K562 (cell line): ENCODE measurements around the gene RNLS. TPM values are rescaled to one million over a fixed set of nuclear protein-coding genes. Genes with fewer than 3 reads are reported as not detected.

ENCODE experiments used
- ATAC-seq: fragments of 200-7000 bp; cut with Tn5 transposase; 3 replicates; pipeline ENCODE4 v1.9.1; 2020; ENCODE audit warnings: moderate library complexity
- BruUV-seq: library from RNA; stranded (reverse); fragments of 400-500 nt; replicated peaks from 2 replicates; lab custom pipeline; 2021; lab: Mats Ljungman, UMichigan
- CTCF ChIA-PET: fragments of 300-600 bp; formaldehyde crosslinking; extraction: SDS; loops from one replicate; lab custom pipeline; 2021; ENCODE audit warnings: low intra/inter-chr PET ratio; lab: Yijun Ruan, JAX
- POLR2A ChIA-PET: fragments of 300-600, 350-650 bp; sonication (Branson Sonifier 250); formaldehyde crosslinking; extraction: SDS; loops from one replicate; lab custom pipeline; 2021; ENCODE audit warnings: antibody characterized with exemption, inconsistent platforms; lab: Yijun Ruan, JAX
- DNase-seq, 4 experiments: peaks; one replicate each; pipeline versions ENCODE4 v3.0.0 to v3.0.0-alpha.2; 2011 to 2018; ENCODE audit warnings: low spot score in 3 of 4, mixed read lengths in 3 of 4; ENCODE audit errors: extremely low read depth in 1 of 4
- FAIRE-seq: peaks from 2 replicates; lab custom pipeline; 2011; peaks lifted over from hg19 to GRCh38; lab: Jason Lieb, UNC
- H2AFZ ChIP-seq: 2 replicates; pipeline ENCODE4 v1.6.0; 2011; ENCODE audit warnings: low read depth, low read length, control low read depth, inconsistent platforms
- H3K27ac ChIP-seq: fragments of 200-600 bp; 3 replicates; pipeline ENCODE4 v1.8.0; 2011; ENCODE audit warnings: low read depth, mild to moderate bottlenecking, control low read depth, inconsistent platforms, low read length, moderate library complexity, mixed read lengths; ENCODE audit errors: extremely low read depth
- H3K27me3 ChIP-seq, 2 experiments: fragments of 300-600 bp in 1 of 2; 2 replicates in 1 of 2; 3 replicates in 1 of 2; pipeline versions ENCODE4 v1.6.0 to v1.8.0; 2011; ENCODE audit warnings: inconsistent platforms in 2 of 2, low read length in 2 of 2, mild to moderate bottlenecking in 1 of 2, mixed read lengths in 1 of 2, moderate library complexity in 1 of 2; ENCODE audit not compliant: control insufficient read depth in 2 of 2, insufficient read depth in 2 of 2
- H3K36me3 ChIP-seq: fragments of 300-600 bp; 3 replicates; pipeline ENCODE4 v1.8.0; 2011; ENCODE audit warnings: mild to moderate bottlenecking, low read length, inconsistent platforms; ENCODE audit not compliant: control insufficient read depth, insufficient read depth
- H3K4me1 ChIP-seq, 2 experiments: fragments of 200-600 bp in 1 of 2; replicated peaks in 1 of 2; 2 replicates in 1 of 2; 3 replicates in 1 of 2; pipeline versions ENCODE4 v1.5.1 to v1.8.0; 2011; ENCODE audit warnings: inconsistent platforms in 2 of 2, low read length in 2 of 2, mild to moderate bottlenecking in 1 of 2, mixed read lengths in 1 of 2, moderate library complexity in 1 of 2; ENCODE audit not compliant: control insufficient read depth in 2 of 2, insufficient read depth in 2 of 2
- H3K4me2 ChIP-seq: 2 replicates; pipeline ENCODE4 v1.6.1; 2011; ENCODE audit warnings: low read length, control low read depth, inconsistent platforms, mixed read lengths; ENCODE audit not compliant: insufficient read depth
- H3K4me3 ChIP-seq: fragments of 200-600 bp; sonication (generic), shearing (Covaris generic); 2 replicates; pipeline ENCODE4 v1.5.1; 2016; ENCODE audit warnings: control low read depth, inconsistent platforms
- H3K79me2 ChIP-seq: fragments of 200-600 bp; 3 replicates; pipeline ENCODE4 v1.8.0; 2011; ENCODE audit warnings: low read length, inconsistent platforms; ENCODE audit not compliant: control insufficient read depth, insufficient read depth
- H3K9ac ChIP-seq, 2 experiments: 2 replicates each; pipeline versions ENCODE4 v1.6.0 to v1.6.1; 2011; ENCODE audit warnings: low read depth in 2 of 2, low read length in 2 of 2, control low read depth in 1 of 2, inconsistent platforms in 1 of 2, mild to moderate bottlenecking in 1 of 2, mixed read lengths in 1 of 2; ENCODE audit not compliant: insufficient read depth in 1 of 2
- H3K9me1 ChIP-seq: one replicate; pipeline ENCODE4 v1.6.0; 2011; ENCODE audit warnings: inconsistent platforms, mild to moderate bottlenecking, low read length, moderate library complexity; ENCODE audit not compliant: control insufficient read depth, insufficient read depth
- H3K9me3 ChIP-seq: replicated peaks from 2 replicates; pipeline ENCODE4 v1.5.1; 2011; ENCODE audit warnings: low read depth, low read length, inconsistent platforms; ENCODE audit not compliant: control insufficient read depth, insufficient read depth
- H4K20me1 ChIP-seq: replicated peaks from 2 replicates; pipeline ENCODE4 v1.6.1; 2011; ENCODE audit warnings: low read length, inconsistent platforms, mixed read lengths; ENCODE audit not compliant: control insufficient read depth, insufficient read depth
- ARID2 ChIP-seq: fragments of 450-650 bp; IDR thresholded peaks from 2 replicates; pipeline ENCODE4 v1.6.1; 2017; ENCODE audit warnings: antibody characterized with exemption, mild to moderate bottlenecking
- C11orf30 ChIP-seq: fragments of 450-650 bp; IDR thresholded peaks from 2 replicates; pipeline ENCODE4 v1.6.1; 2016; ENCODE audit warnings: low read depth, mild to moderate bottlenecking
- CREM ChIP-seq: IDR thresholded peaks from 2 replicates; pipeline ENCODE4 v1.6.1; 2014; ENCODE audit warnings: antibody characterized with exemption, low read depth
- NR0B1 ChIP-seq: fragments of 450-650 bp; IDR thresholded peaks from one replicate; pipeline ENCODE4 v1.6.1; 2018; ENCODE audit warnings: mild to moderate bottlenecking, moderate library complexity; ENCODE audit not compliant: partially characterized antibody
- PCBP1 ChIP-seq: fragments of 200-400 bp; formaldehyde crosslinking; IDR thresholded peaks from 2 replicates; pipeline ENCODE4 v1.6.1; 2018; ENCODE audit warnings: mild to moderate bottlenecking, low read depth, low read length; ENCODE audit not compliant: poor library complexity, severe bottlenecking
- PRDM10 ChIP-seq: fragments of 450-650 bp; IDR thresholded peaks from 2 replicates; pipeline ENCODE4 v1.6.1; 2018; ENCODE audit not compliant: partially characterized antibody
- SRSF1 ChIP-seq: fragments of 200-400 bp; formaldehyde crosslinking; IDR thresholded peaks from 2 replicates; pipeline ENCODE4 v1.6.1; 2017; ENCODE audit warnings: mild to moderate bottlenecking, low read depth, low read length, moderate library complexity
- ZNF354B ChIP-seq: fragments of 250-450 bp; sonication (Bioruptor Pico); IDR thresholded peaks from 2 replicates; pipeline ENCODE4 v1.4.0; 2020
- ZNF77 ChIP-seq: fragments of 250-450 bp; sonication (Bioruptor Pico); IDR thresholded peaks from 2 replicates; pipeline ENCODE4 v1.5.0; 2020
- WGBS: fragments of 100-300 bp; shearing (Covaris generic); methylation state at CpG from one replicate; pipeline ENCODE4 v1.1.6; 2016; ENCODE audit warnings: low coverage, mixed read lengths; ENCODE audit not compliant: insufficient coverage; ENCODE audit errors: missing lambda C conversion rate; 5-methylcytosine and 5-hydroxymethylcytosine counted together
- in situ Hi-C: fragments of 300-500 bp; cut with MboI; formaldehyde crosslinking; loops from 4 replicates; pipeline ENCODE4 v1.15.0; 2018; ENCODE audit warnings: inconsistent platforms, mixed read lengths
- intact Hi-C: fragments of 100-400 bp; cut with micrococcal nuclease; formaldehyde crosslinking; loops from 2 replicates; pipeline ENCODE4 v1.14.2; 2022
- polyA plus RNA-seq, 8 experiments: library from polyadenylated mRNA; depleted of rRNA in 4 of 8; stranded (reverse) in 5 of 8; unstranded in 3 of 8; fragments of >200 nt; fragmentation: Nextera tagmentation in 2 of 8; fragmentation: Illumina TruSeq in 1 of 8; extraction: Ambion mirVana in 2 of 8; extraction: Trizol in 1 of 8; gene quantifications; 2 replicates each; pipeline versions ENCODE4 v1.2.1 to v1.2.3, GENCODE V29; 2011 to 2014; ENCODE audit warnings: inconsistent platforms in 1 of 8, missing spikeins in 1 of 8
- total RNA-seq, 7 experiments: library from RNA; depleted of rRNA in 6 of 7; stranded (reverse); fragments of >200 nt in 6 of 7; fragmentation: Illumina TruSeq in 2 of 7; extraction: Trizol in 2 of 7; gene quantifications; 2 replicates each; pipeline versions ENCODE4 v1.2.1 to v1.2.3, GENCODE V29; 2011 to 2021; ENCODE audit warnings: low replicate concordance in 1 of 7
- TF ChIP-seq, protein P1 (sequence below): IDR thresholded peaks from 3 replicates; pipeline ENCODE4 v1.6.1; 2011; ENCODE audit warnings: borderline replicate concordance, mild to moderate bottlenecking; ENCODE audit not compliant: insufficient read length, insufficient read depth
- TF ChIP-seq, protein P2 (sequence below): fragments of 450-650 bp; IDR thresholded peaks from 2 replicates; pipeline ENCODE4 v1.6.1; 2017; ENCODE audit warnings: antibody characterized with exemption

Gene RNLS
- total and polyA plus RNA-seq, 9 of the 15 experiments (the other 6 are each of a cell fraction or from before 2014, with no cell fraction given) = 0.14 to 0.72 (median 0.41) TPM; not detected in 3

DNA sequence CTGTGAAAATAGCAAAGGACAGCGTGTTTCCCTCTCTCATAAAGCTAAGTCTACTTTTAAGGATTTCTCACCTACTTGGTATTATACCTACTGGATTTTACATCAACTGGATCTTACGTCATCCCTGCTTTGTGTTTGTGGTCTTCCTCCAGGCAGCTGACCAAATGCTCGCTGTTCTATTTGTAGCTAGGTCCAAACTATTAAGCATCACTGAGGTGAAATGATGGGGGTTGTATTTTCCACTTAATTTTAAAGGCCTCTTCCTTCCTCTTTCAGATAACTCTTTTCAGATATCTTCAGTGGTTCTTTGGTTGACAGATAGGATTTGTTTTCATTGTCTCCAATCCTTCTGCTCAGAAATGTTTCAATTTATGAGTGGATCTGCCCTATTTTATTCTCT is 169.7 kb downstream of the RNLS start (continued):
- TF ChIP-seq, protein P1, sequence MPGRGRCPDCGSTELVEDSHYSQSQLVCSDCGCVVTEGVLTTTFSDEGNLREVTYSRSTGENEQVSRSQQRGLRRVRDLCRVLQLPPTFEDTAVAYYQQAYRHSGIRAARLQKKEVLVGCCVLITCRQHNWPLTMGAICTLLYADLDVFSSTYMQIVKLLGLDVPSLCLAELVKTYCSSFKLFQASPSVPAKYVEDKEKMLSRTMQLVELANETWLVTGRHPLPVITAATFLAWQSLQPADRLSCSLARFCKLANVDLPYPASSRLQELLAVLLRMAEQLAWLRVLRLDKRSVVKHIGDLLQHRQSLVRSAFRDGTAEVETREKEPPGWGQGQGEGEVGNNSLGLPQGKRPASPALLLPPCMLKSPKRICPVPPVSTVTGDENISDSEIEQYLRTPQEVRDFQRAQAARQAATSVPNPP = no peak
- TF ChIP-seq PCBP1 = no peak

DNA sequence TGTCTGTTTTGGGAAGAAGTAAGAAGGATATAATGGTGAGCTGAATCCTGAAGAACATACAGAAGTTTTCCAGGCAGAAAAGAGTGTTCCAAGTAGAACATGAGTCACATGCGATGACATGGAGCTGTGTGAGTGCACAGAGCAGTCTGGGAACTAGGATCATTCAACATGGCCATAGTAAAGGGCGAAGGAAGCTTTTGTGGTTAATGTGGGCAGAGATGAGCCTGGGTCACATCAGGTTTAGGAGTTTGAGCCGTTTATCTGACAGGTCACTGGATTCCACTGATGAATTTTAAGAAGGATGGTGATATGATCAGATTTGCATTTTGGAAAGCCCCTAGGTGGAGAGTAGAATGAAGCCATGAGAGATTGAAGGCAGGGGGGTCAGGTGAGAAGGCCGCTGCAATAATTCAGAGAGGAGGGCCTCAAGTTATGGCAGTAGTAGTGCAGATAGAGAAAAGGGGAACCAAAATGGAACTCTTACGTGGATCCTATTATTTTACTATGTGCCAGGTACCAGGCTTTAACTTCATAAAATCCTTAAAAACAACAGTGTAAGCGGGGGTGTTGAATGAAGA is 171.3 kb downstream of the RNLS start:
- H3K79me2 ChIP-seq = no peaks in the 10 kb centered on the region
- H3K27me3 ChIP-seq = no peaks in the 10 kb centered on the region
- H3K36me3 ChIP-seq = no peaks in the 10 kb centered on the region
- CTCF ChIA-PET = no interaction called here
- BruUV-seq = no TSS peak
- H3K4me2 ChIP-seq = no peak overlapping the region
- H2AFZ ChIP-seq = no peak overlapping the region
- no peak overlapping the region for H3K27ac ChIP-seq
- H3K9ac ChIP-seq = no peak overlapping the region
- no peaks in the 10 kb centered on the region for H3K9me1 ChIP-seq
- H4K20me1 ChIP-seq = no peaks in the 10 kb centered on the region
- H3K9me3 ChIP-seq = no peaks in the 10 kb centered on the region
- TF ChIP-seq ZNF77 (CRISPR knock-in tag) = no peak
- no peak for TF ChIP-seq C11orf30
- no peak for TF ChIP-seq CREM
- TF ChIP-seq, protein P2, sequence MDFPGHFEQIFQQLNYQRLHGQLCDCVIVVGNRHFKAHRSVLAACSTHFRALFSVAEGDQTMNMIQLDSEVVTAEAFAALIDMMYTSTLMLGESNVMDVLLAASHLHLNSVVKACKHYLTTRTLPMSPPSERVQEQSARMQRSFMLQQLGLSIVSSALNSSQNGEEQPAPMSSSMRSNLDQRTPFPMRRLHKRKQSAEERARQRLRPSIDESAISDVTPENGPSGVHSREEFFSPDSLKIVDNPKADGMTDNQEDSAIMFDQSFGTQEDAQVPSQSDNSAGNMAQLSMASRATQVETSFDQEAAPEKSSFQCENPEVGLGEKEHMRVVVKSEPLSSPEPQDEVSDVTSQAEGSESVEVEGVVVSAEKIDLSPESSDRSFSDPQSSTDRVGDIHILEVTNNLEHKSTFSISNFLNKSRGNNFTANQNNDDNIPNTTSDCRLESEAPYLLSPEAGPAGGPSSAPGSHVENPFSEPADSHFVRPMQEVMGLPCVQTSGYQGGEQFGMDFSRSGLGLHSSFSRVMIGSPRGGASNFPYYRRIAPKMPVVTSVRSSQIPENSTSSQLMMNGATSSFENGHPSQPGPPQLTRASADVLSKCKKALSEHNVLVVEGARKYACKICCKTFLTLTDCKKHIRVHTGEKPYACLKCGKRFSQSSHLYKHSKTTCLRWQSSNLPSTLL = no peak
- TF ChIP-seq NR0B1 = no peak
- no peak for TF ChIP-seq ZNF354B (CRISPR knock-in tag)
- no peak for TF ChIP-seq PRDM10
- no peak for TF ChIP-seq SRSF1
- no peak for TF ChIP-seq ARID2
- whole genome bisulfite sequencing = 2% methylated on average over 6 of the region's 6 CpGs
- no peaks in the 10 kb centered on the region for H3K4me1 ChIP-seq
- no peak for FAIRE-seq
- no peak for DNase-seq
- intact Hi-C loops (no loop called here), in situ Hi-C loops (no loop called here)
- POLR2A ChIA-PET = no interaction called here
- no peak for ATAC-seq
- no peak overlapping the region for H3K4me3 ChIP-seq
